GM12875 (cell line): ENCODE results near the gene ZBTB8A.
"Not testable (repeated sequence)": the region's sequence is repeated elsewhere in the genome, so short reads cannot be mapped to it uniquely, and the experiment has no call there.

Source experiments
- H3K4me3 ChIP-seq: one replicate; pipeline ENCODE4 v1.5.1; 2011; ENCODE audit warnings: low read depth, low read length, control low read depth
- CTCF ChIP-seq: IDR thresholded peaks from 2 replicates; pipeline ENCODE4 v1.5.1; 2011; ENCODE audit warnings: low read depth, mild to moderate bottlenecking, control low read depth, inconsistent platforms, low read length, moderate library complexity, borderline replicate concordance; ENCODE audit not compliant: insufficient read depth

Gene ZBTB8A

GRCh38 chr1:32518976-32519375 is 20.3 kb upstream of the ZBTB8A start:
- no peak overlapping the region for H3K4me3 ChIP-seq
- no peak for TF ChIP-seq CTCF

- no peak for TF ChIP-seq CTCF
- H3K4me3 ChIP-seq, result no peak overlapping the region
Observed at GRCh38 chr1:32521165-32521564, 18.1 kb upstream of the ZBTB8A start.

GRCh38 chr1:32525053-32525452 is 14.2 kb upstream of the ZBTB8A start:
- H3K4me3 ChIP-seq, result no peak overlapping the region
- TF ChIP-seq CTCF, result no peak

- H3K4me3 ChIP-seq, result no peak overlapping the region
- TF ChIP-seq CTCF, result no peak
Observed at GRCh38 chr1:32525661-32526444, 13.4 kb upstream of the ZBTB8A start.

GRCh38 chr1:32528550-32528949 is 10.7 kb upstream of the ZBTB8A start:
- H3K4me3 ChIP-seq, result not testable (repeated sequence)

GRCh38 chr1:32533792-32534327 is 5.4 kb upstream of the ZBTB8A start:
- H3K4me3 ChIP-seq, result no peak overlapping the region
- TF ChIP-seq CTCF, result no peak

GRCh38 chr1:32536117-32536516 is 3.1 kb upstream of the ZBTB8A start:
- H3K4me3 ChIP-seq, result no peak overlapping the region
- no peak for TF ChIP-seq CTCF
